Breast epithelium (tissue), 3 donors: Measurements from ENCODE around the gene DBNDD1.

Experiments used
- CTCF ChIP-seq, 3 donors: fragments of 450-650 bp; IDR thresholded peaks; one replicate each; pipeline ENCODE4 v1.5.1; 2016 to 2017; ENCODE audit warnings: antibody characterized with exemption in 3 of 3, mild to moderate bottlenecking in 3 of 3, moderate library complexity in 3 of 3
- POLR2A ChIP-seq: fragments of 450-650 bp; IDR thresholded peaks from one replicate; pipeline ENCODE4 v1.6.1; 2016; ENCODE audit warnings: antibody characterized with exemption, mild to moderate bottlenecking, moderate library complexity
- POLR2AphosphoS5 ChIP-seq, 3 donors: sonication (generic); formaldehyde crosslinking; IDR thresholded peaks; one replicate each; pipeline ENCODE4 v1.6.1; 2017; ENCODE audit warnings: antibody characterized with exemption in 3 of 3

DNA sequence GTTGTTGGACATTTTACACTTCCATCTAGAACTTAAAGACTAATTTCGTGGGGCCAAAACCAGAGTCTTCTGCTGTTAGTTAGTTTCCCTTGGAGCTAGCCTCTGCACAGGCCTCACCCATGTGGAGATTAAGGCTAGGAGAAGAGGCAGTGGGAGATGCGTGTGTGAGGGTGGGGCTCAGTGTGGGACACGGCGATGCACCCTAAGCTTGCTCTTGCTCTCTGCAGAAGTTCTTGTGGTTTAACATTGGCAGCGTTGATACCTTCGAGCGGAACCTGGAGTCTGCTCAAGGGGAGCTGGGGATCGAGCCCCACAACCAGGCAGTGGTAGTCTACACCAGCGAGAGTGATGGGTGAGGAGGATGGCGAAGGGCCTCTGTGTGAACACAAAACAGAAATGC lies 34.0 kb downstream of the DBNDD1 start:
- TF ChIP-seq CTCF (IDR thresholded peaks at IDR 0.05) (no peak), POLR2AphosphoS5 (IDR thresholded peaks at IDR 0.05) (no peak), POLR2A (no peak)
